GM04504 (cell line): ENCODE data around the gene SLC22A23.

Experiments
- DNase-seq: peaks from one replicate; pipeline ENCODE4 v3.0.0-alpha.2; 2012; ENCODE audit warnings: low read depth

The SLC22A23 gene

DNA sequence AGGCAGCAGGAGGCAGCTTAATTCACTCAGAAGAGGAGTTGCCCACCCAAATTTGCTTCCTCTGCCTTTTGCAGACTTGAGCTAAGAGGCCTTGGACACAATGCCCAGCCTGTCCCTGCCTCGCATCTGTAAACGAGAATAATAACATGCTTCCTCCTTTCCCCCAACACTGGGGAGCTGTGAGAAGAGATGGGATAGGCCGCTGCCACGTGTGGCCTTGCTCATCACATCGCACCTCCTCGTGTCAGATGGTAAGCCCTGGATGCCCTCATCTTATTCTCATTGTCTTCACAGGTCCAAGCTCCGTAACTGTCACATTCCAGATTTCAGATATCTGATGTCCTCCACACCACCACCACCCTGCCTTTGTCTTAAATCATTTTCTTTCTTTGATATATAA, 216.3 kb downstream of the SLC22A23 start:
- no peak for DNase-seq

GRCh38 chr6:3239110-3239830, 217.6 kb downstream of the SLC22A23 start:
- no peak for DNase-seq

GRCh38 chr6:3237761-3238662, 218.8 kb downstream of the SLC22A23 start:
- DNase-seq = no peak

DNA sequence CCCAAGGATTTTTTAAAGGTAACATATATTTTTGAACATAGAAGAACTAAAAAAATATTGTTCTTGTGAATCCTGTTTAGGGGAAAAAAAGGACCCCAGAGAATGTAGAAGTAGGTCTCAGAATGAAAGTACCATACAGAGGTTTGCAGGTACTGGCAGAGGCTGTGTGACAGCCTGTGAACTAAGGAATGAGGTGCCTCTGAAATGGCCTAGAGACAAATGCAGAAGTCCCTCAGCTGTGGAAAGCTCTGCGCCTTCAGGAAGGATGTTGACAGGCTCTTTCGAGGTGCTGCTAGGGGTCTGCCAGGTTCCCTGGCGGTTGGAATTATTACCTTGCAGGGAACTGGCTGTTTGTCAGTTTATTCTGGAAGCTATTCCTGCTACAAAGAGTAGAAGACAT, 220.8 kb downstream of the SLC22A23 start:
- DNase-seq = no peak

DNA sequence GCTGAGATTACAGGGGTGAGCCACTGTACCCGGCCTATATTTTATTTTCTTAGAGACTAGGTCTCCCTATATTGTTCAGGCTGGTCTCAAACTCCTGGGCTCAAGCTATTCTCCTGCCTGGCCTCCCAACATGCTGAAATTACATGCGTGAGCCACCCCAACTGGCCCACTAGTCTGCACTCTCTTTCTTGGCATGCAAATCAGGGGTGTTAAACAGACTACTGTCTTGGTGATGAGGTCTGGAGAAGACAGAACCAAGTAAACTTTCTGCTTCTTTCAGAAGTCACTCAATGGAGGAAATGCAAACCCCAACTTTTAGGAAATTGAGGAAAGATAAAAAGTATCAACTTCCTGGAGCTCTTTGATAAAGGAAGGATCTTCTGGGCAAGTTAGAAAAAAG, 221.4 kb downstream of the SLC22A23 start:
- DNase-seq = no peak

GRCh38 chr6:3233904-3234303, 222.9 kb downstream of the SLC22A23 start:
- no peak for DNase-seq

DNA sequence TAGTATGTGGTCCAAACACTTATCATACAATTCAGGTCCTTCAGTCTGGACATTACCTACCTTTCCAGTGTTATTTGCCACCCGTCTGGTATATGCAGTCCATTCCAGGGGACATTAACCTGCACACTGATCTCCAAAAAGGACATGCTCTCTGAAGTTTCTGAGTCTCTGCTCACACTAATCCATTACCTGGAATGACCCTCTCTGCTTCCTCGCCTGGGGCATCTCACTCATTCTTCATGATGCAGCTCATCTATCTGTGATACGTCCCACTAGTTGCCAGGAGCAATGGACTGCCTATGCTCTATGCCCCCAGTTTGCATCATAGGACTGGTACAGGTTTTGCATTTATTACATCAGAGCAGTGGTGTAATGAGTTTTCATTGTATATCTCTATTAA, 223.5 kb downstream of the SLC22A23 start:
- no peak for DNase-seq

- DNase-seq = no peak
These were observed 224.6 kb downstream of the SLC22A23 start for GRCh38 chr6:3232017-3232945.

- no peak for DNase-seq
These were observed 225.4 kb downstream of the SLC22A23 start for GRCh38 chr6:3231247-3232016.

GRCh38 chr6:3230900-3231246, 226.0 kb downstream of the SLC22A23 start:
- no peak for DNase-seq

DNA sequence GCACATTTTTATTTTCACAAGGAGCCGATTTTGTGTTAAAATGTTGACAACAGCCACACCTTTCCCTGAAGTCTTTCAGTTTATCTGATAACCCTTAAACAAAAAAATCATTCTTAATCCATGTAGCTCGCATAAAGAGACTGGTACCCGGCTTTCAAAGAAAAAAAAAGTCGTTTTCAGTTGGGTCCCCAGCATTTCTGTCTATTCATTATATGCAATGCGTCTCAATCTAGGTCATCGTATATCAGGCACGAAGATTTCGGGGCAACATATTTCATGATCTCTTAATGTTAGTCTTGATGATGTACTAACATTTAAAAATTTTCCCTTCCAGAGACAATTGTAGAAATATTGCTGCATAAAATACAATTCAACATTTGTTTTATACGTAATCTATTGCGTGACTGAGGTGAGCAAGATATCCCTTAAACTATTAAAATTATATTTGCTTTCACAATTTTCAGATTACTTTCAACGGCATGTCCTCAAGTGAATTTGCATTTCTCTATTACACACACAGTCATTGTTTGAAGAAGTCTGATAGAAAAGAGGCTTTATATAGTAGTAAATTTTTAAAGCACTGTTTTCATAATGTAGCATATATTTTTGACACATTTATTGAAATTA, 226.5 kb downstream of the SLC22A23 start:
- no peak for DNase-seq

- no peak for DNase-seq
These were observed 227.2 kb downstream of the SLC22A23 start for GRCh38 chr6:3229566-3230178.

DNA sequence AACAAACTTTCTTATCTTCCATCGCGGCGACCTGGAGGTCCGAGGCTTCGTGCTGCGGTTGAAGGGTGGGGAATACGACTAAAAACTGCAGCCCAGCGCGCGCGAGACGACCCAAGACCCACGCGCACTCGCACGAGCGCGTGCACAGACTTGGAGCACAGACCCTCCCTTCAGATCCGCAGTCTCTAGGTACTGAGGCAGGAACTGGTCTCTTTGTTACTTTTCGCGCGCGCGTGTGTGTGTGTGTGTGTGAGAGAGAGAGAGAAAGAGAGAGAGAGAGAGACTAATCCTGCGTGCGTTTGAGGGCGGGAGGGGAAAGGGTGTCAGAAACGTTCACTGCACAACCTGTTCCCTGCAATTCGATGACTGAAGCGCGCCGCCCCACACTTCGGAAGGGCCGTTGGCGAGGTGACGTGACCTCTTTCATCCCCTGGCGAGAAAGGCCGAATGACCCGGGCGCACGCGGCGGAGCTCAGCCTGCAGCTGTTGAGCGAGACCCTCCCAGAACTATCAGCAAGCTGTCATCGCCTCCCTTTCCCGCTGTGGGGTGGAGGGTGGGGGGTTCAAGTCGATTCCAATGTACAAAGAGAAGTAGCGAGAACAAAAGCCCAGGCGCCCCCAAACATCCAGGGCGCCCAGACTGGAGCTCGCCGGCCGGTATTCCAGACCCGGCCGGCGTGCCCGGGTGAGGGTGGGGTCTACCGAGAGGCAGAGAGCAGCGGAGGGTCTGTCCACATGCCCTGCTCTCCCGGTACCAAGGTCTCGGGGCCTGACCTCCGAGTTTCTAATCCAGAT, 227.9 kb downstream of the SLC22A23 start:
- no peak for DNase-seq

- DNase-seq = no peak
These were observed 228.7 kb downstream of the SLC22A23 start for GRCh38 chr6:3228046-3228671.

GRCh38 chr6:3227363-3228045, 229.3 kb downstream of the SLC22A23 start, which contains the start of gene TUBB2B:
Gene TUBB2B, minus strand, starts transcription at chr6:3227653. Its CDS starts 110 bp downstream, at chr6:3227543.
- DNase-seq = no peak

DNA sequence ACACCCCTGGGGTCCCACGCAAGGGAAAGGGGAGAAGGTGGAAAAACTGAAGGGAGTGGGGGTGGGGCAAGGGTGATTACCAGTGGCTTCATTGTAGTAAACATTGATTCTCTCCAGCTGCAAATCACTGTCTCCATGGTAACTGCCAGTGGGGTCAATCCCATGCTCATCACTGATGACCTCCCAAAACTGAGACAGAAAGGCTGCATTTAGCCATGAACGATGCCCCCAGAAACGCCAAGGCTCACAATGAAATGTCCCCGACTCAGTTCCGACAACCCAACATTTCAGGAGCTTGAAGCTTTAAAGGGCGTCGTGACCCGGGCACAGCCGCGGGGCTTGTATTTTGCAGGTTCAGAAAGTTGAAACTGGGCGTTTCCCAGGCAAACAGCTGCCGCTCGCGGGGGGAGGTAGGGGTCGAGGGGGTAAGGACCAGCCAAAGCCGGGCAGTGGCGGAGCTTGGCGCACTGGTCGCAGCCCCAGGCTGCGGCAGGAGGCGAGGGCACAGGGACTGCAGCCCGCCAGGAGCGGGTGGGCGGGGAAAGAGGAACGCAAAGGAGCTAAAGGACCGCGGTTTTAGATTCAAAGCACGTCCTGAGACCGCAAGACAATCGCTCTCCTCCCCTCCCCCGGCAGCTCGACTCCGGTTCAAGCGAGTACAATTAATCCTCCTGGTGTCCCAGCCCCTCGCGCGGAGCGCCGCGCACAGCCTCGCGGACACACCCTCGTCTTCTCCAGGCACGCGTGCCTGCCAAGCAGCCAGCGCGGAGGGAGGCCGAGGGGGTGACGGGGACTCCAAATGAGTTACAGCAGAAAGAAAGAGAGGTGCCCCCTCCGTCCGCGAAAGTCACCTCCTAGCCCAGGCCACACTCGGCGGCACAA, 230.1 kb downstream of the SLC22A23 start:
- DNase-seq = no peak

DNA sequence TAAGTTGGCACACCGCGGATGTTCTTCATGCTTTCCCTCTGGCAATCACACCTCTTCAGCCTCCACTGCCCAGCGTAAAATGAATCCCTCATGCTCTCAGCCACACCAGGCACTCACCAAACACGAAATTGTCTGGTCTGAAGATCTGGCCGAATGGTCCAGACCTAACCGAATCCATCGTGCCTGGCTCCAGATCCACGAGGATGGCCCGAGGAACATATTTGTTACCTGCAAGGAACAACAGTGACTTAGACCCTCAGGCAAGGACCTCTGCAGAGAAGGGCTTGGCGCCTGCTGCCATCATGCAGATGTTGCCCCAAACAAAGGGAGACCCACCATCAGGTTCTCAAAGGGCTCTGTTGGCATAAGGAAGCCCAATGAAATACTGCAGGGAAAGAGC, 230.8 kb downstream of the SLC22A23 start:
- DNase-seq = no peak
